KBM-7 (cell line): Measurements from ENCODE around the gene SETD4.

Experiments
- DNase-seq: peaks from one replicate; pipeline ENCODE4 v3.0.0-alpha.2; 2015
- in situ Hi-C: fragments of 300-500 bp; cut with MboI; formaldehyde crosslinking; loops from 2 replicates; pipeline ENCODE4 v1.14.3; 2020; ENCODE audit warnings: low sequenced_read_pairs, low pct_unique_long_range_greater_than_20kb, mixed read lengths

SETD4 gene

GRCh38 chr21:35984654-35985361 lies 75.5 kb downstream of the SETD4 start:
- in situ Hi-C loops = no loop called here
- no peak for DNase-seq
